ENCODE data around the gene MUC22.

MUC22 gene

DNA sequence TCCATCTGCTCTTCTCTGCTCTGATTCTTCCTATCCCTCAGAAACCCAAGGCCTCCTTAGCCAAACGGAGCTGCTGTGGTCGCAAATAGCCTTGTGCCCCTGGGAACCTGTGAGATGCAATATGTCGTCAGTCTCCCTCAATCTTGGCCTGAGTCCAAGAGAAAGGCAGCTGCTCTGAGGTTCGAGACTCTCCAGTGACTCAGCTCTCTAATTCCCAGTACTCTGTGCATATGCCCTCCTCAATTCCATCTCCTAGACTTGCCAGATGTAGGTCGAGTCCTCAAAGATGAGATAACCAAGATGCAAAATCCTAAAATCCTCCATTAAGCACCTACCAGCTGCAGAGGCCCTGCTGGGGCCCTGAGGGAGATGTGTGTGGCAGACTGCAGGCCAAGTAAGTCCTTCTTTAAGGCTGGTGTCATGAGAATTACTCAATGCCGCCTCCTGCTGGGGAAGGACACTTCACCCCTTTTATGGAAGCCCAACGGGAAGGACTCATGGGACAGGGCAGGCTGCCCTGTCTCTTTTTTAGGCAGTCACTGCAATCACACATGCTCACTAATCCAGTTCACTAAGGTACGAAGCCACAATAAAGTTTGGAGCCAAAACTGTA is 73.6 kb downstream of the MUC22 start:
- DNase-seq = peak; percentile 54

Measured in CD4-positive, alpha-beta T cell treated with Interleukin-6 for 4 hours (primary cell).